Upper lobe of right lung (tissue), 1 donor: ENCODE results near the gene ELMOD3. TPM values are rescaled to one million over a fixed set of nuclear protein-coding genes. Genes with fewer than 3 reads are reported as not detected.

Source experiments
- ATAC-seq: fragments of 200-7000 bp; cut with Tn5 transposase; one replicate; pipeline ENCODE4 v1.9.1; 2020; ENCODE audit warnings: mild to moderate bottlenecking, moderate library complexity
- DNase-seq: peaks from one replicate; pipeline ENCODE4 v3.0.0-alpha.2; 2020
- H3K27ac ChIP-seq: fragments of 200-600 bp; one replicate; pipeline ENCODE4 v1.8.0; 2022
- H3K27me3 ChIP-seq: fragments of 200-600 bp; one replicate; pipeline ENCODE4 v1.8.0; 2022; ENCODE audit warnings: mild to moderate bottlenecking
- H3K36me3 ChIP-seq: fragments of 200-600 bp; one replicate; pipeline ENCODE4 v1.8.0; 2022
- H3K4me1 ChIP-seq: fragments of 200-600 bp; one replicate; pipeline ENCODE4 v1.8.0; 2022
- H3K4me3 ChIP-seq: fragments of 200-600 bp; one replicate; pipeline ENCODE4 v1.8.0; 2022; ENCODE audit warnings: mild to moderate bottlenecking
- H3K9me3 ChIP-seq: fragments of 200-600 bp; one replicate; pipeline ENCODE4 v1.8.0; 2022
- CTCF ChIP-seq: fragments of 200-600 bp; IDR thresholded peaks from one replicate; pipeline ENCODE4 v1.8.0; 2022; ENCODE audit warnings: antibody characterized with exemption
- intact Hi-C: fragments of 100-400 bp; cut with DNase I; formaldehyde crosslinking; loops from one replicate; pipeline ENCODE4 v1.11.0; 2022
- total RNA-seq: library from RNA; stranded (reverse); fragmentation: NEBNext Ultra II Directional; extraction: Animal tissue kit (Norgen Biotek cat#: 25700); gene quantifications from one replicate; pipeline ENCODE4 v1.2.1, GENCODE V29; 2021
- donor health status: DM: no; HTN: yes; CAD: no; lungs with severe emphysema.

Gene ELMOD3
- total RNA-seq, 1 donor from 2014 or later: 22.0 TPM

GRCh38 chr2:85344356-85344954 is 10.1 kb upstream of the ELMOD3 start:
- Histone ChIP-seq H3K4me1 (no peaks in the 10 kb centered on the region), H3K36me3 (peaks cover 46% of the 10 kb centered on the region), H3K27ac (no peak overlapping the region), H3K9me3 (no peaks in the 10 kb centered on the region), H3K27me3 (no peaks in the 10 kb centered on the region), H3K4me3 (no peak overlapping the region)
- intact Hi-C loops: no loop called here
- ATAC-seq: no peak
- no peak for DNase-seq
- TF ChIP-seq CTCF: no peak

- Histone ChIP-seq H3K4me1 (peaks cover 2% of the 10 kb centered on the region), H3K27me3 (no peaks in the 10 kb centered on the region), H3K4me3 (no peak overlapping the region), H3K36me3 (peaks cover 63% of the 10 kb centered on the region), H3K27ac (no peak overlapping the region), H3K9me3 (no peaks in the 10 kb centered on the region)
- intact Hi-C loops: no loop called here
- ATAC-seq (no peak), DNase-seq (no peak)
- no peak for TF ChIP-seq CTCF
Measured at GRCh38 chr2:85347599-85347998, 7.0 kb upstream of the ELMOD3 start.

GRCh38 chr2:85353876-85354285 is 688 bp upstream of the ELMOD3 start:
- Histone ChIP-seq H3K27me3 (no peaks in the 10 kb centered on the region), H3K36me3 (peaks cover 39% of the 10 kb centered on the region), H3K27ac (peak overlapping the region; percentile 94), H3K4me3 (peak overlapping the region; percentile 87), H3K4me1 (peaks cover 26% of the 10 kb centered on the region), H3K9me3 (no peaks in the 10 kb centered on the region)
- TF ChIP-seq CTCF: no peak
- intact Hi-C loops: no loop called here
- peak; percentile 78 for DNase-seq
- ATAC-seq: peak; percentile 51

- Histone ChIP-seq H3K4me3 (peak overlapping the region; percentile 87), H3K4me1 (peaks cover 26% of the 10 kb centered on the region), H3K27ac (peak overlapping the region; percentile 94), H3K36me3 (peaks cover 39% of the 10 kb centered on the region), H3K9me3 (no peaks in the 10 kb centered on the region), H3K27me3 (no peaks in the 10 kb centered on the region)
- intact Hi-C loops: no loop called here
- ATAC-seq (no peak), DNase-seq (no peak)
- TF ChIP-seq CTCF: no peak
Measured at GRCh38 chr2:85355073-85355410, 473 bp downstream of the ELMOD3 start.

GRCh38 chr2:85355521-85355920 is 952 bp downstream of the ELMOD3 start:
- Histone ChIP-seq H3K4me3 (peak overlapping the region; percentile 87), H3K27ac (no peak overlapping the region), H3K36me3 (peaks cover 34% of the 10 kb centered on the region), H3K27me3 (no peaks in the 10 kb centered on the region), H3K4me1 (peaks cover 26% of the 10 kb centered on the region), H3K9me3 (no peaks in the 10 kb centered on the region)
- DNase-seq (no peak), ATAC-seq (no peak)
- intact Hi-C loops: no loop called here
- no peak for TF ChIP-seq CTCF

- no peak for ATAC-seq
- DNase-seq: no peak
- no peak for TF ChIP-seq CTCF
Measured at GRCh38 chr2:85356186-85356585, 1.6 kb downstream of the ELMOD3 start.

More at GRCh38 chr2:85356186-85356585, 1.6 kb downstream of the ELMOD3 start:
- no peak overlapping the region for H3K27ac ChIP-seq
- no peaks in the 10 kb centered on the region for H3K27me3 ChIP-seq
- no peak overlapping the region for H3K4me3 ChIP-seq
- peaks cover 26% of the 10 kb centered on the region for H3K4me1 ChIP-seq
- H3K9me3 ChIP-seq: no peaks in the 10 kb centered on the region
- intact Hi-C loops: no loop called here
- H3K36me3 ChIP-seq: peaks cover 28% of the 10 kb centered on the region
